HG03139 (cell line): Measurements from ENCODE around the gene SH2D7.
"Not testable (repeated sequence)": the region's sequence is repeated elsewhere in the genome, so short reads cannot be mapped to it uniquely, and the experiment has no call there.

Source experiments
- ATAC-seq: cut with Tn5 transposase; IDR thresholded peaks from one replicate; pipeline ENCODE4 v1.9.1; 2021; ENCODE audit not compliant: unreplicated experiment

The SH2D7 gene

GRCh38 chr15:78131295-78132061 lies 39.1 kb downstream of the SH2D7 start, which contains the start of gene CIB2:
CIB2 (minus strand) TSS chr15:78131445; CDS start chr15:78131215, 230 bp downstream.
- ATAC-seq: peak; percentile 68

- ATAC-seq: no peak
These were observed 41.4 kb downstream of the SH2D7 start for GRCh38 chr15:78133801-78134200.

GRCh38 chr15:78139578-78139977 lies 47.2 kb downstream of the SH2D7 start:
- ATAC-seq: no peak

GRCh38 chr15:78140292-78140691 lies 47.9 kb downstream of the SH2D7 start:
- ATAC-seq: no peak

- no peak for ATAC-seq
These were observed 50.0 kb downstream of the SH2D7 start for GRCh38 chr15:78142332-78142731.

GRCh38 chr15:78146425-78147154 lies 54.2 kb downstream of the SH2D7 start:
- ATAC-seq: no peak

GRCh38 chr15:78147566-78147965 lies 55.2 kb downstream of the SH2D7 start:
- ATAC-seq: no peak

GRCh38 chr15:78148392-78149067 lies 56.2 kb downstream of the SH2D7 start:
- no peak for ATAC-seq

- ATAC-seq: peak; percentile 71
These were observed 56.9 kb downstream of the SH2D7 start, which contains the start of gene IDH3A for GRCh38 chr15:78149068-78149804. IDH3A (plus strand) TSS chr15:78149362; CDS start chr15:78149404, 42 bp downstream.

GRCh38 chr15:78149805-78150751 lies 57.7 kb downstream of the SH2D7 start:
- ATAC-seq: no peak

GRCh38 chr15:78151075-78151474 lies 58.7 kb downstream of the SH2D7 start:
- ATAC-seq: not testable (repeated sequence)
